DND-41 (cell line): ENCODE results near the gene GAGE12C.
"Not testable (repeated sequence)": the region's sequence is repeated elsewhere in the genome, so short reads cannot be mapped to it uniquely, and the experiment has no call there.

ENCODE experiments used
- ATAC-seq: fragments of 200-7000 bp; cut with Tn5 transposase; 3 replicates; pipeline ENCODE4 v1.9.1; 2021; ENCODE audit warnings: low read depth; ENCODE audit not compliant: insufficient read depth
- DNase-seq: peaks from one replicate; pipeline ENCODE4 v3.0.0-alpha.2; 2020
- H2AFZ ChIP-seq: 2 replicates; pipeline ENCODE4 v1.6.0; 2012; ENCODE audit warnings: low read depth, low read length
- H3K27ac ChIP-seq: 2 replicates; pipeline ENCODE4 v1.5.1; 2012; ENCODE audit warnings: low read length, inconsistent platforms
- H3K27me3 ChIP-seq: fragments of 200-600 bp; sonication (generic); 2 replicates; pipeline ENCODE4 v1.6.0; 2012; ENCODE audit warnings: low read length, mild to moderate bottlenecking, inconsistent platforms; ENCODE audit not compliant: insufficient read depth, poor library complexity
- H3K36me3 ChIP-seq: 2 replicates; pipeline ENCODE4 v1.5.1; 2012; ENCODE audit warnings: low read length, inconsistent platforms; ENCODE audit not compliant: insufficient read depth
- H3K4me1 ChIP-seq: 2 replicates; pipeline ENCODE4 v1.5.1; 2012; ENCODE audit warnings: mild to moderate bottlenecking, low read length; ENCODE audit not compliant: insufficient read depth
- H3K4me2 ChIP-seq: 2 replicates; pipeline ENCODE4 v1.6.0; 2012; ENCODE audit warnings: mild to moderate bottlenecking, moderate library complexity, low read length, inconsistent platforms; ENCODE audit not compliant: insufficient read depth
- H3K4me3 ChIP-seq, 2 experiments: fragments of 200-600 bp in 1 of 2; shearing (Covaris generic) in 1 of 2; 2 replicates each; pipeline ENCODE4 v1.5.1; 2012 to 2016; ENCODE audit warnings: inconsistent platforms in 2 of 2, low read length in 2 of 2, mild to moderate bottlenecking in 2 of 2, low read depth in 1 of 2, moderate library complexity in 1 of 2
- H3K79me2 ChIP-seq: 2 replicates; pipeline ENCODE4 v1.6.0; 2012; ENCODE audit warnings: low read length, inconsistent platforms; ENCODE audit not compliant: insufficient read depth
- H3K9ac ChIP-seq: 2 replicates; pipeline ENCODE4 v1.6.0; 2012; ENCODE audit warnings: low read depth, mild to moderate bottlenecking, inconsistent platforms, low read length, moderate library complexity
- H3K9me3 ChIP-seq: 2 replicates; pipeline ENCODE4 v1.5.1; 2012; ENCODE audit warnings: low read length, moderate library complexity, mild to moderate bottlenecking, inconsistent platforms; ENCODE audit not compliant: insufficient read depth, severe bottlenecking
- H4K20me1 ChIP-seq: 2 replicates; pipeline ENCODE4 v1.6.0; 2012; ENCODE audit warnings: low read length; ENCODE audit not compliant: insufficient read depth

GAGE12C gene, protein sequence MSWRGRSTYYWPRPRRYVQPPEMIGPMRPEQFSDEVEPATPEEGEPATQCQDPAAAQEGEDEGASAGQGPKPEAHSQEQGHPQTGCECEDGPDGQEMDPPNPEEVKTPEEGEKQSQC

DNA sequence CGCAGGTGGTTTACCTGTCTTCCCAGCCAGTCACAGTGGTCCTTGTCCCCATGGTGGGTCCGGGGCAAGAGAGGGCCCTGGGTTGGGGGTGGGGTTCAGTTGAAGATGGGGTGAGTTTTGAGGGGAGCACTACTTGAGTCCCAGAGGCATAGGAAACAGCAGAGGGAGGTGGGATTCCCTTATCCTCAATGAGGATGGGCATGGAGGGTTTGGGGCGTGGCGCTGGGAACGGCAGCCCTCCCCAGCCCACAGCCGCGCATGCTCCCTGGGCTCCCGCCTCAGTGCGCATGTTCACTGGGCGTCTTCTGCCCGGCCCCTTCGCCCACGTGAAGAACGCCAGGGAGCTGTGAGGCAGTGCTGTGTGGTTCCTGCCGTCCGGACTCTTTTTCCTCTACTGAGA is at the start of gene GAGE12C:
Gene GAGE12C, plus strand, starts transcription at position 301 of the 400 bp plus-strand sequence. CDS start 1,155 bp downstream, outside the sequence.
- H3K27me3 ChIP-seq, H2AFZ ChIP-seq, H3K79me2 ChIP-seq, H3K9me3 ChIP-seq, H3K9ac ChIP-seq, DNase-seq, H3K36me3 ChIP-seq, H3K4me2 ChIP-seq, H4K20me1 ChIP-seq, H3K4me1 ChIP-seq, H3K4me3 ChIP-seq, ATAC-seq, H3K27ac ChIP-seq: not testable (repeated sequence)

DNA sequence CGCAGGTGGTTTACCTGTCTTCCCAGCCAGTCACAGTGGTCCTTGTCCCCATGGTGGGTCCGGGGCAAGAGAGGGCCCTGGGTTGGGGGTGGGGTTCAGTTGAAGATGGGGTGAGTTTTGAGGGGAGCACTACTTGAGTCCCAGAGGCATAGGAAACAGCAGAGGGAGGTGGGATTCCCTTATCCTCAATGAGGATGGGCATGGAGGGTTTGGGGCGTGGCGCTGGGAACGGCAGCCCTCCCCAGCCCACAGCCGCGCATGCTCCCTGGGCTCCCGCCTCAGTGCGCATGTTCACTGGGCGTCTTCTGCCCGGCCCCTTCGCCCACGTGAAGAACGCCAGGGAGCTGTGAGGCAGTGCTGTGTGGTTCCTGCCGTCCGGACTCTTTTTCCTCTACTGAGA is 9.5 kb downstream of the GAGE12C start, which contains the start of gene GAGE12D:
Gene GAGE12D, plus strand, starts transcription at position 301 of the 400 bp plus-strand sequence. CDS start 1,155 bp downstream, outside the sequence.
- not testable (repeated sequence) for DNase-seq, H3K9me3 ChIP-seq, H3K27me3 ChIP-seq, H3K4me2 ChIP-seq, H3K4me3 ChIP-seq, H4K20me1 ChIP-seq, H3K9ac ChIP-seq, H3K4me1 ChIP-seq, H3K79me2 ChIP-seq, H2AFZ ChIP-seq, ATAC-seq, H3K27ac ChIP-seq, H3K36me3 ChIP-seq

DNA sequence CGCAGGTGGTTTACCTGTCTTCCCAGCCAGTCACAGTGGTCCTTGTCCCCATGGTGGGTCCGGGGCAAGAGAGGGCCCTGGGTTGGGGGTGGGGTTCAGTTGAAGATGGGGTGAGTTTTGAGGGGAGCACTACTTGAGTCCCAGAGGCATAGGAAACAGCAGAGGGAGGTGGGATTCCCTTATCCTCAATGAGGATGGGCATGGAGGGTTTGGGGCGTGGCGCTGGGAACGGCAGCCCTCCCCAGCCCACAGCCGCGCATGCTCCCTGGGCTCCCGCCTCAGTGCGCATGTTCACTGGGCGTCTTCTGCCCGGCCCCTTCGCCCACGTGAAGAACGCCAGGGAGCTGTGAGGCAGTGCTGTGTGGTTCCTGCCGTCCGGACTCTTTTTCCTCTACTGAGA is 19.0 kb downstream of the GAGE12C start, which contains the start of gene GAGE12E:
Gene GAGE12E, plus strand, starts transcription at position 301 of the 400 bp plus-strand sequence. CDS start 1,155 bp downstream, outside the sequence.
- not testable (repeated sequence) for H3K4me2 ChIP-seq, H3K9me3 ChIP-seq, H3K4me3 ChIP-seq, H2AFZ ChIP-seq, H3K9ac ChIP-seq, ATAC-seq, H3K79me2 ChIP-seq, H3K4me1 ChIP-seq, H3K27ac ChIP-seq, H4K20me1 ChIP-seq, DNase-seq, H3K27me3 ChIP-seq, H3K36me3 ChIP-seq

DNA sequence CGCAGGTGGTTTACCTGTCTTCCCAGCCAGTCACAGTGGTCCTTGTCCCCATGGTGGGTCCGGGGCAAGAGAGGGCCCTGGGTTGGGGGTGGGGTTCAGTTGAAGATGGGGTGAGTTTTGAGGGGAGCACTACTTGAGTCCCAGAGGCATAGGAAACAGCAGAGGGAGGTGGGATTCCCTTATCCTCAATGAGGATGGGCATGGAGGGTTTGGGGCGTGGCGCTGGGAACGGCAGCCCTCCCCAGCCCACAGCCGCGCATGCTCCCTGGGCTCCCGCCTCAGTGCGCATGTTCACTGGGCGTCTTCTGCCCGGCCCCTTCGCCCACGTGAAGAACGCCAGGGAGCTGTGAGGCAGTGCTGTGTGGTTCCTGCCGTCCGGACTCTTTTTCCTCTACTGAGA is 28.6 kb downstream of the GAGE12C start, which contains the start of gene GAGE12F:
Gene GAGE12F, plus strand, starts transcription at position 301 of the 400 bp plus-strand sequence. CDS start 1,155 bp downstream, outside the sequence.
- ATAC-seq, H4K20me1 ChIP-seq, H3K27me3 ChIP-seq, H3K9ac ChIP-seq, H3K9me3 ChIP-seq, H3K4me2 ChIP-seq, H3K4me1 ChIP-seq, H2AFZ ChIP-seq, H3K27ac ChIP-seq, H3K4me3 ChIP-seq, DNase-seq, H3K79me2 ChIP-seq, H3K36me3 ChIP-seq: not testable (repeated sequence)

DNA sequence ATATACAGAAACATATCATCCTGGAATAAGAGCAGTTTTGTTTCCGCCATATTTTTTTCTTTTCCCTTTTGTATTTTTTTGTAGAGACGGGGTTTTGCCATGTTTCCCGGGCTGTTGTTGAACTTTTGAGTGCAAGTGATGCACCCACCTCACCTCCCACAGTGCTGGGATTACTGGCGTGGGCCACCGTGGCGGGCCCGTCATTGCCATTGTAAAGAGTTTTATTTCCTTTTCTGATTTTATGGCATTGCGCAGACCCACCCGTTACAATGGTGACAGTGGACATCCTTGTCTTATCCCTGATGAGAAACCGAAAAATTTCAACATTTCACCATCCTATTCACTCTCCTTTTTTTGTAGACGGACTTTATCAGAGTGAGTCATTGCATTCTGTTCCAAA is 36.8 kb downstream of the GAGE12C start:
- H3K27ac ChIP-seq, H4K20me1 ChIP-seq, H3K79me2 ChIP-seq, H3K9me3 ChIP-seq, H3K4me2 ChIP-seq, H3K36me3 ChIP-seq, H3K27me3 ChIP-seq, H3K9ac ChIP-seq, DNase-seq, ATAC-seq, H3K4me1 ChIP-seq, H2AFZ ChIP-seq, H3K4me3 ChIP-seq: not testable (repeated sequence)

DNA sequence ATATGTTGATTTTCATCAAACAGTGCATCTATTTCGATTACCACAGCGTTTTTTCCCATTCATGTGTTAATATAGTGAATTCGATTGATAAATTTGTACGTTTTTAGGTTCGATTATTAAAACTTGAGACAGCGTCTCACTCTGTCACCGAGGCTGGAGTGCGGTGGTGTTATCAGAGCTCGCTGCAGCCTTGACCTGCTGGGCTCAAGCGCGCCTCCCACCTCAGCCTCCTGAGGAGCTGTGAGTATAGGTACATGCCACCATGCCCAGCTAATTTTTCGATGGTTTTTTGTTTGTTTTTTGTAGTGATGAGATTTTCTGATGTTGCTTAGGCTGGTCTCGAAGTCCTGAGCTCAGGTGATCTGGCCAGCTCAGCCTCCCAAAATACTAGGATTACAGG is 37.2 kb downstream of the GAGE12C start:
- H3K79me2 ChIP-seq, H3K36me3 ChIP-seq, H3K27me3 ChIP-seq, ATAC-seq, H3K9me3 ChIP-seq, H3K9ac ChIP-seq, H3K4me3 ChIP-seq, H3K4me1 ChIP-seq, DNase-seq, H4K20me1 ChIP-seq, H3K27ac ChIP-seq, H2AFZ ChIP-seq, H3K4me2 ChIP-seq: not testable (repeated sequence)

DNA sequence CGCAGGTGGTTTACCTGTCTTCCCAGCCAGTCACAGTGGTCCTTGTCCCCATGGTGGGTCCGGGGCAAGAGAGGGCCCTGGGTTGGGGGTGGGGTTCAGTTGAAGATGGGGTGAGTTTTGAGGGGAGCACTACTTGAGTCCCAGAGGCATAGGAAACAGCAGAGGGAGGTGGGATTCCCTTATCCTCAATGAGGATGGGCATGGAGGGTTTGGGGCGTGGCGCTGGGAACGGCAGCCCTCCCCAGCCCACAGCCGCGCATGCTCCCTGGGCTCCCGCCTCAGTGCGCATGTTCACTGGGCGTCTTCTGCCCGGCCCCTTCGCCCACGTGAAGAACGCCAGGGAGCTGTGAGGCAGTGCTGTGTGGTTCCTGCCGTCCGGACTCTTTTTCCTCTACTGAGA is 38.1 kb downstream of the GAGE12C start, which contains the start of gene GAGE12G:
Gene GAGE12G, plus strand, starts transcription at position 301 of the 400 bp plus-strand sequence. CDS start 1,155 bp downstream, outside the sequence.
- not testable (repeated sequence) for ATAC-seq, H3K27ac ChIP-seq, H3K4me2 ChIP-seq, H3K4me3 ChIP-seq, H3K79me2 ChIP-seq, H3K9ac ChIP-seq, H3K4me1 ChIP-seq, H3K36me3 ChIP-seq, H2AFZ ChIP-seq, H3K9me3 ChIP-seq, H4K20me1 ChIP-seq, H3K27me3 ChIP-seq, DNase-seq

DNA sequence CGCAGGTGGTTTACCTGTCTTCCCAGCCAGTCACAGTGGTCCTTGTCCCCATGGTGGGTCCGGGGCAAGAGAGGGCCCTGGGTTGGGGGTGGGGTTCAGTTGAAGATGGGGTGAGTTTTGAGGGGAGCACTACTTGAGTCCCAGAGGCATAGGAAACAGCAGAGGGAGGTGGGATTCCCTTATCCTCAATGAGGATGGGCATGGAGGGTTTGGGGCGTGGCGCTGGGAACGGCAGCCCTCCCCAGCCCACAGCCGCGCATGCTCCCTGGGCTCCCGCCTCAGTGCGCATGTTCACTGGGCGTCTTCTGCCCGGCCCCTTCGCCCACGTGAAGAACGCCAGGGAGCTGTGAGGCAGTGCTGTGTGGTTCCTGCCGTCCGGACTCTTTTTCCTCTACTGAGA is 47.7 kb downstream of the GAGE12C start, which contains the start of gene GAGE12H:
Gene GAGE12H, plus strand, starts transcription at position 301 of the 400 bp plus-strand sequence. CDS start 1,155 bp downstream, outside the sequence.
- not testable (repeated sequence) for H4K20me1 ChIP-seq, ATAC-seq, H3K79me2 ChIP-seq, H3K9me3 ChIP-seq, H3K36me3 ChIP-seq, DNase-seq, H3K4me3 ChIP-seq, H3K9ac ChIP-seq, H2AFZ ChIP-seq, H3K27ac ChIP-seq, H3K27me3 ChIP-seq, H3K4me2 ChIP-seq, H3K4me1 ChIP-seq
